Rectal smooth muscle tissue (tissue), 1 donor: Measurements from ENCODE around the gene ALAS2.
"Not testable (repeated sequence)": the region's sequence is repeated elsewhere in the genome, so short reads cannot be mapped to it uniquely, and the experiment has no call there.

Experiments used
- H3K27ac ChIP-seq: one replicate; pipeline ENCODE4 v1.7.0; 2013; ENCODE audit warnings: low read depth, low read length, inconsistent platforms
- H3K27me3 ChIP-seq: one replicate; pipeline ENCODE4 v1.7.0; 2013; ENCODE audit warnings: low read length; ENCODE audit not compliant: control insufficient read depth, insufficient read depth
- H3K36me3 ChIP-seq: one replicate; pipeline ENCODE4 v1.7.0; 2013; ENCODE audit warnings: low read length; ENCODE audit not compliant: control insufficient read depth, insufficient read depth
- H3K4me1 ChIP-seq: one replicate; pipeline ENCODE4 v1.7.0; 2013; ENCODE audit warnings: low read length; ENCODE audit not compliant: control insufficient read depth, insufficient read depth
- H3K4me3 ChIP-seq: one replicate; pipeline ENCODE4 v1.7.0; 2013; ENCODE audit warnings: low read length
- H3K9ac ChIP-seq: one replicate; pipeline ENCODE4 v1.7.0; 2013; ENCODE audit warnings: low read length

ALAS2 gene

DNA sequence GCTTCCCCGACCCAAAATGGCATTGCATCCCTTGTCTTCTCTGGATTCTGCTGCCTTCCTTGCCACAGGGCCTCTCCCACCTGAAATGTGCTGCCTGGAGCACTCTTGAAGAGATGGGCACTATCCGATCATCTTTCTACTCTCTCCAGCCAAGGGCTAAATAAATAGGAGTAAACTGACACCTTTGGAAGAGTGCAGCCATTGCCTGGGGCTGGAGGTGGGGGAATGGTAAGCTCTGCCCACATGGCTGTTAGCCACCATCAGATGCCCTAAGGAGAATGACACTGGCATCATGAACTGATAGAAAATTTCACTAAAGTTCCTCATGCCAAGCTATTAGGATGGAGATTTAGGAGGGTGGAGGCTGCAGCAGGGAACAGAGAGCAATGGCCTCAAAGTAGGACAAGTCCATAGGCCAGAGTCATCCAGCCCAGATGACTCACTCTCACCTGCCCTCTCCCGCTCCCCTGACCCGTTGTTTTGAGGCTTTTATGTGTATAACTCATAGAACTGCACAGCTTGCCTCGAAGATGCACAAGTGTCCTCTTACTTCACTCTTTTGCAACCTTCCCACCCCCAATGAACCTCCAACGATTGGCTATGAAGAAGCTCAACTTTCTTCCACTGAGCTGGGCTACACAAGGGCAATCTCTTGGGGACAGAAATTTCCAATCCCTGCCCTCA lies 36.0 kb downstream of the ALAS2 start:
- no peak overlapping the region for H3K4me3 ChIP-seq
- H3K27me3 ChIP-seq, result no peaks in the 10 kb centered on the region
- no peaks in the 10 kb centered on the region for H3K36me3 ChIP-seq
- H3K9ac ChIP-seq, result no peak overlapping the region
- no peak overlapping the region for H3K27ac ChIP-seq
- no peaks in the 10 kb centered on the region for H3K4me1 ChIP-seq

DNA sequence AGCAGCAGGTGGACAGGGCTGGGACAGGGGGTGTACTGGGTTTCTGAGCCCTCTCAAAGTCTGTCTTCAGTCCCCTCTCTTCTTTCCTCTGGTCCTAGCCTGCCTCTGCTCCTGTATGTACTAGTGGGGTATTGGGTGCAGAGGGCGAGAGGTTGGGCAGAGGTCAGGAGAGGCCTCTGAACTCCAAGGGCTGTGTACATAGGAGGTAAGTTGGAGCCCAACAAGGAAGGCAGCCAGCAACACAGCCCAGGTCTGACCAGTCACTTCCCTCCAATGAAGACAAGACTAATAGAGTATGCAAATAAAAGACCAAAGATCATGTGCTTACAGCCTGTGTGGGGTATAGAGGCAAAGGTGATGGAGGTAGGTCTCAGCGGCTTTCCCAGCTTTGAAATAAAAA lies 36.7 kb downstream of the ALAS2 start, which contains the start of gene PFKFB1:
Gene PFKFB1 (minus strand): TSS at position 90 of the 400 bp plus-strand sequence. CDS start 181 bp downstream, outside the sequence.
- H3K27me3 ChIP-seq, result no peaks in the 10 kb centered on the region
- H3K9ac ChIP-seq, result no peak within 1 kb of the TSS
- H3K4me3 ChIP-seq, result no peak within 1 kb of the TSS
- no peaks in the 10 kb centered on the region for H3K36me3 ChIP-seq
- no peak within 1 kb of the TSS for H3K27ac ChIP-seq
- H3K4me1 ChIP-seq, result no peaks in the 10 kb centered on the region

GRCh38 chrX:54992911-54993622 lies 37.7 kb downstream of the ALAS2 start:
- no peak overlapping the region for H3K4me3 ChIP-seq
- no peaks in the 10 kb centered on the region for H3K36me3 ChIP-seq
- H3K27me3 ChIP-seq, result no peaks in the 10 kb centered on the region
- no peak overlapping the region for H3K9ac ChIP-seq
- H3K27ac ChIP-seq, result no peak overlapping the region
- no peaks in the 10 kb centered on the region for H3K4me1 ChIP-seq

GRCh38 chrX:54991706-54992105 lies 39.1 kb downstream of the ALAS2 start:
- H3K27me3 ChIP-seq, result no peaks in the 10 kb centered on the region
- H3K4me1 ChIP-seq, result no peaks in the 10 kb centered on the region
- H3K9ac ChIP-seq, result no peak overlapping the region
- H3K36me3 ChIP-seq, result no peaks in the 10 kb centered on the region
- H3K4me3 ChIP-seq, result no peak overlapping the region
- no peak overlapping the region for H3K27ac ChIP-seq

DNA sequence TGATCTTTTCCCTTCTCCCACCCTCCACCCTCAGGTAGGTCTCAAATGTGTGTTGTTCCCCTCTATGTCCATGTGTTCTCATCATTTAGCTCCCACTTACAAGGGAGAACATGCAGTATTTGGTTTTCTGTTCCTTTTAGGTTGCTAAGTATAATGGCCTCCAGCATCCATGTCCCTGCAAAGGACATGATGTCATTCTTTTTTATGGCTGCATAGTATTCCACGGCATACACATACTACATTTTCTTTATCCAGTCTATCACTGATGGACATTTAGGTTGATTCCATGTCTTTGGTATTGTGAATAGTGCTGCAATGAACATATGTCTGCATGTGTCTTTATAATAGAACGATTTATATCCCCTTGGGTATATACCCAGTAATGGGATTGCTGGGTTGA lies 47.5 kb downstream of the ALAS2 start:
- H3K27ac ChIP-seq, H3K9ac ChIP-seq, H3K4me1 ChIP-seq, H3K4me3 ChIP-seq, H3K36me3 ChIP-seq, H3K27me3 ChIP-seq: not testable (repeated sequence)

DNA sequence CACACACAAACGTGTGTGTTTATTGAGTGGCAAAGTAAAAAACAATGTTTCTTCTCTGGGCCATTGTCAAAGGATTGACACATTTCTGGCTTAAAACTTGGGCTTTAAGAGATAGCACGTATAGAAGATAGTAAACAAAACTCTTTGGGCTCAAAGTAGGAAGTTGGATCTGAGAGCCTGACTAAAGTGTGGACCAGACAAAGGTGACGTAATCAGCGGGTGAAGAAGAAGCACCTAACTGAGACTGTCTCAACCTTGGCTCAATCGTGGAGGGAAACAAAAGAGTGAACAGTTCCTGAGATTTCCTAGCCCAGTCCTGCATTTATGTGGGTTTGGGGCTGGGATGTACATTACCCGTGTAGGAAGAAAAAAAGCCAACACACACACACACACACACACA lies 50.4 kb downstream of the ALAS2 start:
- Histone ChIP-seq H3K36me3 (no peaks in the 10 kb centered on the region), H3K4me1 (no peaks in the 10 kb centered on the region), H3K27ac (no peak overlapping the region), H3K9ac (no peak overlapping the region), H3K4me3 (no peak overlapping the region), H3K27me3 (no peaks in the 10 kb centered on the region)

DNA sequence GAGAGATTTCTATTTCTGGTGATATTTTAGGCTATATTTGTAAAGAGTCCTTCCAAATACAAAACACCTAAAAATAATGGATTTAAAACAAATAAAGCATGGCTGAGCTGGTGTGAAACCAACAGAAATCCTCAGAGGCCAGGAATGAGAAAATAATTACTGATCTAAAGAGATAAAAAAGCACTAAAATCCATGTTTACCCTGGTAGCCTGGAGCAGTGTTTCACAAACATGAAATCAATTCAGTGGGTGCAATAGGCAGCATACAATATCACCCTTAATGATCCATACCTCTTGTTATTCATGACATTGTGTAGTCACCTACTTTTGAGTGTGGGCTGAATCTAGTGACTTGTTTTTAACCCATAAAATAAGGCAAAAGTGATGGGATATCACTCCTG lies 51.3 kb downstream of the ALAS2 start:
- H3K27ac ChIP-seq, result no peak overlapping the region
- H3K9ac ChIP-seq, result no peak overlapping the region
- H3K27me3 ChIP-seq, result no peaks in the 10 kb centered on the region
- no peaks in the 10 kb centered on the region for H3K4me1 ChIP-seq
- no peak overlapping the region for H3K4me3 ChIP-seq
- no peaks in the 10 kb centered on the region for H3K36me3 ChIP-seq

GRCh38 chrX:54978448-54978847 lies 52.3 kb downstream of the ALAS2 start:
- H3K27ac ChIP-seq, result no peak overlapping the region
- no peak overlapping the region for H3K9ac ChIP-seq
- no peaks in the 10 kb centered on the region for H3K27me3 ChIP-seq
- no peaks in the 10 kb centered on the region for H3K36me3 ChIP-seq
- H3K4me1 ChIP-seq, result no peaks in the 10 kb centered on the region
- H3K4me3 ChIP-seq, result no peak overlapping the region

DNA sequence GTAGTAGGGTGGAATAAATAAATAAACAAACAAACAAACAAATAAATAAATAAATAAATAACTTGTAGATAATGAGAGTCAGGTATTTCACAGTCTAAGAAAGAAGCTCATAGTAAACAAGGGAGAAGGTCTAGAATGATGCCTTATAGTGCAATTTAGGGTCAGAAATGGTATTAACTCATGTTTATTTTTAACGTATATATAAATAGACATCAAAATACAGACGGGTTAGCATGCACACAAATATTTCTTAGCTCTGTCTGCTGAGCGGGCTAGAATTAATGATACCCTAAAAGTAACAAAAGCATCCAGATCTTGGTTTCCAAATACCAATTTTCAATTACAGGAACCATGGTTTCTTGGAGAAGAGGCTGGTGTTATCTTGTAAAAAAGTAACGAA lies 53.4 kb downstream of the ALAS2 start:
- Histone ChIP-seq H3K4me3 (no peak overlapping the region), H3K9ac (no peak overlapping the region), H3K27ac (no peak overlapping the region), H3K4me1 (no peaks in the 10 kb centered on the region), H3K27me3 (no peaks in the 10 kb centered on the region), H3K36me3 (no peaks in the 10 kb centered on the region)

- Histone ChIP-seq H3K27ac (no peak overlapping the region), H3K36me3 (no peaks in the 10 kb centered on the region), H3K4me3 (no peak overlapping the region), H3K4me1 (no peaks in the 10 kb centered on the region), H3K9ac (no peak overlapping the region), H3K27me3 (peaks cover 2% of the 10 kb centered on the region)
Measured at GRCh38 chrX:54964766-54965497, 65.8 kb downstream of the ALAS2 start.

GRCh38 chrX:54961750-54962149 lies 69.0 kb downstream of the ALAS2 start:
- Histone ChIP-seq H3K36me3 (no peaks in the 10 kb centered on the region), H3K4me3 (no peak overlapping the region), H3K4me1 (no peaks in the 10 kb centered on the region), H3K27ac (no peak overlapping the region), H3K27me3 (peaks cover 2% of the 10 kb centered on the region), H3K9ac (no peak overlapping the region)
